Fibroblast of upper back skin (primary cell): ENCODE data around the gene PLXDC1.
"Not testable (repeated sequence)": the region's sequence is repeated elsewhere in the genome, so short reads cannot be mapped to it uniquely, and the experiment has no call there.

Experiments
- DNase-seq: peaks from one replicate; pipeline ENCODE4 v3.0.0-alpha.2; 2013

Gene PLXDC1

GRCh38 chr17:39178536-39178935, 27.1 kb upstream of the PLXDC1 start:
- no peak for DNase-seq

DNA sequence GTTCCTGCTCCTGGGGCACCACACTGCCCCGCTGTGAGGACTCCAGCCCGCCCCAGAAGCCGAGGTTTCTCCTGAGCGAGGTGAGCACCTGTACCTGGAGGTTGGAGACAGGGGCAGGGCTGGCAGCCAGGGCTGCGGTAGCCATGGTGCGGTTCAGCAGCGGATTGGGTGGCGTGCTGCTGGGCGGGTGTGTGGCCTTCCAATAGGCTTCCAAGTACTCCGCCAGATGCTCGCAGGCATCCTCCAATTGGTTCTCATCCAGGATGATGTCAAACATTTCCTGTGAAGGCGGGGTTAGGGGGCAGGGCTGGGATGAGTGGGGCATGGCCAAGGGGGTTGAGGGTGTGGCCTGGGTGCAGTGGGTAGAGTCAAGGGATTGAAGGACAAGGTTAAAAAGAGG, 25.8 kb upstream of the PLXDC1 start:
- DNase-seq: peak; percentile 18

GRCh38 chr17:39175695-39176093, 24.3 kb upstream of the PLXDC1 start:
- no peak for DNase-seq

GRCh38 chr17:39174920-39175694, 23.7 kb upstream of the PLXDC1 start:
- peak; percentile 64 for DNase-seq

DNA sequence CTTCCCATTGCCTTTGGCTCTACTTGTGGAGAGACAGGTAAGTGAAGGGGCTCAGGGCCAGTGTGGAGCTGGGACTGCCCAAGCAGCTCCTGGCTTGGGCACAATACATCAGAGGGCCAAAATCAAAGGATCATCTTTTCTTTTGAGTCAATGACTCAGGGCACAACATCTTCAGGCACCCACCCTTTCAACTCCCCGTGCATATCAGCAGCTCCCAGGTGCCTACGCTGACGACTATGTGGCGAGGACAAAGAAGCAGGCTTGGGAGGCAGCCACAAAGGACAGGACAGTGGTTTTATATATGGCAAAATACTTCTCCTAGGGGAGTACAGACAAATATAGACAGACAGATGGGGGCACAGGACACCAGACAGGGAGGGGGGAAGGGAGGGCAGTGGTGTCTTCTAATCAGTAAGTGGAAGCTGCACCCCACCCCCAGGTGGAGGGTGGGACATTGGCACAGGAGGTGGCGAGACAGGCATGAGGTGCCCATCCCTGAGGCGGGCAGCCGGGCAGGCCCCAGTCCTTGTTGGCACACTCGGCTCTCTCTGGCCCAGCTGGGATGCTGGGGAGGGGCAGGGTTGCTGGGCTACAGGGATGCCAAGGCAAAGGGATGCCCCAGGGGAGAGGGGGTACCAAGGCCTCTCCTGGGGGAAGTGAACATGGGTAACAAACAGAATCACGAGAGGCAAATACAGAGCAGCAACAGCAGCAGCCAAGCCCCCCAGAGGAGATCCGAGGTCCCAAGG, 22.3 kb upstream of the PLXDC1 start:
- DNase-seq: no peak

DNA sequence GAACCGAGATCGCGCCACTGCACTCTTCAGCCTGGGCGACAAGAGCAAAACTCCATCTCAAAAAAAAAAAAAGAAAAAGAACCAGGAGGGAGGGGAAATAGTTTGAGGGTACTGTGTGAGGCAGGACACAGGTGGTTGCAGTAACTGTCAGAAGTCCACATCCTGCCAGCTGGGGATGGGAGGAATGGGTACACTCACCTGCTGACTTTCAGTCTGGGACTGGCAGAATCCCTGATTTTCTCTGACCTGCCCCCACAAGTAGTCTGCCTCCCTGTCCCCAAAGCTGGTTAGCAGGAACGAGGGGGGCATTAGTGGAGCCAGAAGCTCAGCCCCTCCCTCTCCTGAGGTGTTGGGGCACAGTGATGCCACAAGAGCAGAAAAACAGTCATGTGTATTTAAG, 21.6 kb upstream of the PLXDC1 start:
- DNase-seq: no peak

DNA sequence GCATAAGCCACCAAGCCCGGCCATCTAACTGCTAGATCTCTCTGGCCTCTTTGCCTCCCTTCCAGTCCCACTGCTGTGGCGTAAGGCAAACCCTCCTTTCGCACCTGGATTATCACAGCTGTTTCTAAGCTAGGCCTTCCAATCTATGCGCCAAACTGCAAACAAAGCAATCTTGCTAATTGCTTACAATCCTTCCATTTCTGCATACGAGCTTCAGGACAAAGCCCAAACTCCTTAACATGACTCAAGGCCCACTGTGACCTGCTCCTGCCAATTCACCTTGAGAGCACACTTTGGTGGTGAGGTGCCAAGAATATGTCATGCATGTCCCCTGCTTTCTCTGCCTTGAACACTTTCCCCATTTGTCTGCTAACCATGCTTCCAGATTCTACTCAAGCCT, 20.5 kb upstream of the PLXDC1 start:
- no peak for DNase-seq

- DNase-seq: no peak
Measured at GRCh38 chr17:39170558-39170957, 19.1 kb upstream of the PLXDC1 start.

DNA sequence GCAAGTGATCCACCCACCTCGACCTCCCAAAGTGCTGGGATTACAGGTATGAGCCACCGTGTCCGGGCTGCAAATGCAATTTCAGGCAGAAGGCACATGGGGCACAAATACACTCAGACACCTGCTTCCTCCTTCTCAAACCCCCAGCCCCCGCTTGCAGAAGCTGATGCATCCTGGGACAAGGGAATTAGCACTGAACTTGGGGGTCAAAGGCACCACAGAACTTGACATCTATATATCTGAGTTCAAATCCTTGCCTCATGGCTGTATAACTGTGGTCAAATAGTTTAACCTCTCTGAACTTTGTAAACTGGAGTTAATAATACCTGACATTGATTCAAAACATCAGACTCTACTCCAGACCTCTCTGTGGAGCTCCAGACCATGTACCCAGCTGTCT, 18.7 kb upstream of the PLXDC1 start:
- no peak for DNase-seq

DNA sequence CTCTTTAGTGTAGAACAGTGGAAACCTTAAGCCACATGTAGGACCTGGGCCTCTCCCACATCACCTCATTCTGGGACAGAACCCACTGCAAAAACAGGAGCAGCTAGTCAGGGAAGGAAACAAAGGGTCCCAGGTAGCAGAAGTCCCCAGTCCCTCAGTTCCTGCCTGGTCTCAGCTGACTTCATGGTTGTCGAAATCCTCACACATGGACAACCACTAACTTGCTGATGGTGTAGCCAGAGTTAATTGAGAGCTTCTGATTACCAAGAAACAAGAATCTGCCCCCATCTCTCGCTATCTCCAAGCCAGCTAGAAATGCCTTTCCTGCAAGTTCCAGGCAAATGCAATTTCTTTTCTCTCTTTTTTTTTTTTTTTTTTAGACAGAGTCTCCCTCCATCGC, 18.1 kb upstream of the PLXDC1 start:
- DNase-seq: no peak

DNA sequence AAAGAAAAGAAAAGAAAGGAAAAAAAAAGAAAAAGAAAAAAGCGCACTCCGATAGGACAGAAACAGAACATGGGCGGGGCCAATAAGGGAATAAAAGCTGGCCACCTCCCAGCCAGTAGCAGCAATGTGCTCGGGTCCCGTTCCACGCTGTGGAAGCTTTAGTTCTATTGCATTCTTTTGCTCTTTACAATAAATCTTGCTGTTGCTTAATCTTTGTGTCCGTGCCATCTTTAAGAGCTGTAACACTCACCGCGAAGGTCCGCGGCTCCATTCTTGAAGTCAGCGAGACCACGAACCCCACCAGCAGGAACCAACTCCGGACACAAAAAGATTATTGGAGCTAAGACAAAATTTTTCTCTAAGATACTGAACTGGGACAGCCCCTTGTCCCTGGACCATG, 17.7 kb upstream of the PLXDC1 start:
- no peak for DNase-seq

- not testable (repeated sequence) for DNase-seq
Measured at GRCh38 chr17:39168503-39168902, 17.1 kb upstream of the PLXDC1 start.

DNA sequence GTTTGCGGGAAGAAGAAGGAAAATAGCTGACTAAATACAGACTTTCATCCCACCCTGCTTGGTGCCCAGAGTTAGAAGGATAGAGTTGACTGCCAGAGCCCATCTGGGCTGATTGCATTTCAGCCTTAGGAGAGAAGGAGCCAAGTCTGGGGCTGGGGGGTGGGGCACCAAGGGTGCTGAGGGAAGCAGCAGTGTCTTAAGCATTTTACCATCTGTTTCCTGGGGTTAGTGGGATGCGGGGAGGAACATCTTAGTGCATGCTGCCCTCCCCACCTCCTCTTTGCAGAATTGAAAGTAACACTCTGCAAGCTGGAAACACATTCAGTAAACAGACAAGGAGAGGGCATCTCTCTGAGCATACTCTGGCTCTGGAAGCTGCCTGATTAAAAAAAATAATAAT, 16.0 kb upstream of the PLXDC1 start:
- no peak for DNase-seq

GRCh38 chr17:39166437-39167335, 15.2 kb upstream of the PLXDC1 start:
- no peak for DNase-seq

DNA sequence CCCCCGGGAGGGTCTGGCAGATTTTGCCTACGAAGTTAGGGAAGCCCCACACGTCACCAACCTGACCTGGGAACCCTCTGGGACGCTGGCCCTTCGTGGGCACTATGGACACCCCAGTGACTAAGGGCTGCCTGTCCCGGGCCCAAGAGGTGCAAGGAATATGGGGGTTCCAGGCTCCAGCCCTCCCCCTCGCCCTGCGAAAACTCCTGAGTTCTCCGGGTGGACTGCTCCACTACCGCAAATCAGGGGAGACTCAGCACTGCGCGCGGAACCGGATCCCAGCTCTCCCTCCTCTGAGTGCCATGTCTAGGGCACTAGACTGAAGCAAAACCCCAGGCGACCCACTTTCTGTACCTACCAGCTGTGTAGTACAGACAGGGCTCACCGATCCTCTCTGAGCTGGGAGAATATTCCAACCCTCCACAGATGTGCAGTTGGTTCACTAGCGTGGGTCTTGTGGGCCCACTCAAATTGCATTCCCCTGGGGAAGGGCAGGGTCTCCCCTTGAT, 14.5 kb upstream of the PLXDC1 start, which contains the start of gene ARL5C:
ARL5C (minus strand) TSS at position 321 of the 509 bp plus-strand sequence. CDS start 401 bp downstream, outside the sequence.
- DNase-seq: no peak

DNA sequence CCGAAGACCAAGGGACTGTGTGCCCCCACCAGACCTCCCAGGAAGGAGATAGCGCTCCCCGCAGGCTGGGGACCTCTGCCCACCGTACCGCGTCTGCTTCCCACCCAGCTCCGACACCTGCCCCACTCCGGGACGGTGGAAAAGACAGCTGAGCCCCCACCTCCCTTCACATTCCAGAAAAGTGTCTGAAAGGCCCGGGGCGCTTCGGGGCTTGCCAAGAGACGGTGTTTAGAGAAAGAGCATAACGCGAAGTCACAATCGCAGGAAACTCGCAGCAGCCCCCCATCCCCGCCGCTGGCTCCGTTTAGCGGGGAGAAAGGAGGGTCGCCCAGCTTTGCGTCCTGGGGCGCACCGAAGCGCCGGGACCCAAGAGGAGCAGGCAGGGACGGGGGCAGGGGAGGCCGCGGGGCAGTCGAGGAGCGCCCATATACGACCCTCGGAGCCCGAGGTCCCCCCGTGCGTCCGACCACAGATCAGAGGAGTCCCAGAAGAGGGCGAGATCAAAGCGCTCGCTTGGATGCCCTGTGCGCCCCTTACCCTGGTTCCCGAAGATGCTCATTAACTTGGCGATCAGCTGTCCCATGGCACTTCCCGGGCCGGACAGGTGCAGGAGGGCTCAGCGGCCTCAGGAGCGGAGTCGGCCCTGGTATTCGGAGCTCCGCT, 13.9 kb upstream of the PLXDC1 start:
- DNase-seq: no peak

DNA sequence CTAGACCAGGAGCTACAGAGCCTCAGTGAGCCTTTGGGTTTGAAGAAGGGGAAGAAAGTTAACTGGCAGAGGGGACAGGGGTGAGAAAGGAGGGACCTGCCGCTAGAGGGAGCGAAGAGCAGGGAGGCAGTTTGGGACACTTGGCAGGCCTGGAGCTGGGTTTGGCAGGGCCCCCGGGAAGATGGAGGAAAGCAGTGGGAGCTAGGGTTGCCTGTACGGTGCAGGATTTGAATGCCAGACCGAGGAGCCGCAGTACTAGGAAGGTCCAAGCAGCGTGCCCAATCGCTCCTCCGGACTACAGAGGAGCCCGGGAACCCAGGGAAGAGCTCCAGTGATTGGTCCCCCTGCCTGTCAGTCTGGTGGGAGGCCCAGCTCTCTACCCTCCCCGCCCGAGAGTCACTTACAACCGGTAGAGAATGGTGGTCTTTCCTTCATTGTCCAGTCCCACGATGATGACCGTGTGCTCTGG, 13.3 kb upstream of the PLXDC1 start:
- DNase-seq: peak; percentile 91

DNA sequence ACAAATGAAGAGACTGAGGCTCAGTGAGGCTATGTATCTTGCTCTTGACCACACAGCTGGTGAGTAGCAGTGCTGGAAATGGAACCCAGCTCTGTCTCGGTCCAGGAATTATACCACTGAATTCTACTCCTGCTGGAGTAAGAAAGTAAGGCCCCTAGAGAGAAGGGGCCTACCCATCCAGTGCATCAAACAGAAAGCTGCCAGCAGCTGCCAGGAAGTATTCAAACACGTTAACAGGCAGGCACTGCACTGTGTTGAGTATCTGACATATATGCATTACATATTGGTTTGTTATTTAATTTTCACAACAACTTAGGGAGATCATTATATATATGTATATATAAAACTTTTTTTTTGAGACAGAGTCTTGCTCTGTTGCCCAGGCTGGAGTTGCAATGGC, 10.5 kb upstream of the PLXDC1 start:
- DNase-seq: no peak

- no peak for DNase-seq
Measured at GRCh38 chr17:39158623-39159022, 7.2 kb upstream of the PLXDC1 start.

DNA sequence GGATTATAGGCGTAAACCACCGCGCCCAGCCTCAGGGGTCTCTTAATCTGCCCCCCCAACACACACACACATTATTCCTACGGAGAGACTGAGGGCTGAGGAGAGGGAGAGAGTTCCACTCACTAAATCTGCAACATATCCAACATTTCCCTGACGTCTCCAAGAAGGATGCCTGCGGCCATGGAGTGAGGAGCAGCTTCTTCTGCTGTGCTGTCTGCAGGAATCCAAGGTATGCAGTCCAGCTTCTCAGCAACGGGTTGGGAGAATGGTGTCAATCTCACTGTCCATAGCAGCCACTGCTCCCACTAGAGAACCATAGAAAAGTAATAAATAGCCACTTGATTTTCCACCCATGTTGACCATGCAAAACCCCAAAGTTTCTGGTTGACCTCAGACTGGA, 5.1 kb upstream of the PLXDC1 start:
- DNase-seq: peak; percentile 27

DNA sequence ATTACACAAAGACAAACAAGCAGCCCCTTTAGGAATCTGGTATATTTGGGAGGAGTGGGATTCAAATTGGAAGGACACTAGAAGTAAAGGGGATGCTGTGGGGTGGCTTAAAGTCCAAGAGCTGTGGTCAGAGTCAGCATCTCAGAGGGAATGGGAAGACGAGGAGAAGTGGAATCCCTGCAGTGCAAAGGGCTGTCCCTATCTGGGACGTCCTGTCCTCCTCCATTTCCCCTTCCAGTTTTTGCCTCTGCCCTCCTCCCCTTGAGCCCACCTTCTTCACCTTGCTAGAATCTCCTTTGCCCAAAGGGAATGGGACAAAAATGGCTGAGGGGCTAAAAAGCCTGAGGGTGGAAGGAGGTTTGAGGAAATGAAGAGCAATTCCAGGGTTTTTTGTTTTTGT, 4.2 kb upstream of the PLXDC1 start:
- no peak for DNase-seq

DNA sequence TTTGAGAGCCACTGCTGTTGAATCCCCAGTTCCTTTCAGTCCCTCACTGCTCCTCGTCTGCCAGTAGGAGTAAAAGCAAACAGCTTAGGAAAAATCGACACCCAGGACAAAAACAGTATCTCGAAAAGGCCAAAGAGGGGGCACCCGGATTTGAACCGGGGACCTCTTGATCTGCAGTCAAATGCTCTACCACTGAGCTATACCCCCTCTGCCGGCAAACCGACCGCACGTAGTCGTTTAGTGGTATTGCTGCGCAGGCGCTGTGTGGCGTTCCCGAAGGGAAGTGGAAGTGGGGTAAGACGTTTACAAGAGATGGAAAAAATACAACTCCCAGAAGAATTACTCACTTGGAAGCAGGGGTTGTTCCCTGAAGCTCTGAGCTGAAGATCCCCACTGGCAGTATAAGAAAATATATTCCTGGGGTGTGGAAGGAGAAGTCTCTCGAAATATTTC, 2.2 kb upstream of the PLXDC1 start:
- peak; percentile 91 for DNase-seq
